CD4-positive, alpha-beta T cell treated with Interleukin-6 at 100 ng/mL for 8 hours (primary cell): ENCODE results near the gene CCDC93.
"Not testable (repeated sequence)": the region's sequence is repeated elsewhere in the genome, so short reads cannot be mapped to it uniquely, and the experiment has no call there.

ENCODE experiments used
- DNase-seq: peaks from one replicate; pipeline ENCODE4 v3.0.0-alpha.2; 2020; ENCODE audit warnings: mixed read lengths, low spot score

Gene CCDC93

DNA sequence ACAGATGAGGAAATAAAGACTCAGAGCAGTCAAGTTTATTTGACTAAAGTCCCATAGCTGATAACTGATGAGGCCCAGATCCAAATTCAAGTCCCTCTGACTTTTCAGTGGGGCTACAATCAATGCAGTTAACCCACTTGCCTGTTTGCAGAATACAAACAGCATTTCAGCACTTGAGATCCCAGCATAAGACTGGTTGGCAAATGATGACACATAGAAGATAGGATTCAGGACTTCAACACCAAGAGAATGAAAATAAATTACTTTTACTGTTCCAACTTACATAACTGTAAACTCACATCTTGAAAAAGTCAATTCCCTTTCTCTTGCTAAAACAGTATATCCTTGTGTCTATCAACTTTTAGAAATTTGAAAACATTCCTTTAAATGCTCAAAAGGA lies 61.2 kb downstream of the CCDC93 start:
- DNase-seq, result no peak

DNA sequence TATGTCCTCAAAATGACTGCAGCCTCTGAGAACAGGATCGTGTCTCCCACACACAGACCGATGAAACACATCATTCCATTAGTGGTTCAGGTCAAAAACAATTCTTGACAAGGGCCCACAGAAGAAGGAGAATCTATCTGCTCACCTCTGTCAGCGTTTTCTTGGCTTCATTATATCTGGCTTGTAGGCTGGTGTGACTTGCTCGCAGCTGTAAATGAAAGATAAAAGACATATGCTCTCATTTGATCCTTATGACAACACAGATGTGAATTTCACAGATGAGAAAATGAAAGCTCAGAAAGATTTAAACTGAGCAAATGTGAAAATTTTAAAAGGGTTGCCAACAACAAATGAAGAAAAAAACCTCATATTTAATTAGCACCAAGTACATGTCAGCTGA lies 61.6 kb downstream of the CCDC93 start:
- DNase-seq, result no peak

DNA sequence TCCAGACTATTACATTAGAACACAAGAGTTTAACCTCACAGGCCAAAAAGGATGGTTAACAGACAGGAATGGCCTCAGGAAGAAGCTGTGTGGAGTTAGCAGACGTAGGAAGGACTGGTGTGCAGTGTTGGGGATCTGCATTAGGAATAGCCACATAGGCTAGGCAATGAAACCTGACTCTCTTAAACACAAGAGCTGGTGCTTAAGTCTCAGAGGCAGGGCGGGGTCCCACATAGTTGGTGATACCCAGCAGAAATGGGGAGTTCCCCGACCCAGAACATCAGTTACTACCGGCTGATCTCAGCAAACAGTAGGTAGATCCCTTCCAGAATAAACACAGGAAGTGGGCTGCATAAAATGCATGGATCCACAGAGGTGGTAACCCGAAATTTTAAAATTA lies 64.1 kb downstream of the CCDC93 start:
- DNase-seq, result no peak

DNA sequence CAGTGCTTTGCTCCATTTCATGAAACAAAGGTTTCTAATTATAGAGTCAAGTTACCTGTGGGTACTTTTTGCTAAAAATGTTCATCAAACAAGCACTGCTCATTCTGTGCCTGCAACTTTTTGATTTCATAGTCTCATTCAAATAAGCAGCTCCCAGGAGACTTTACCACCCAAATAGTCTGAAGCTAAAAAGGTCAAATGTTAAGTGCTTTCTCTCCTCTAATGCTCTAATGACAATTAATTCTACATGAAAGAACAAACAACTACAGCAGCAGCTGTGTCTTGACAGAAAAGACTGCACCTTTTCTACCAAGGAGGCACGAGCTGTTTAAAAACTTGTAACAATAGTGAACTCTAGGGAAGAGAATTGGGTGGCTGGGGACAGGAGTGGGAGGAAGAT lies 65.3 kb downstream of the CCDC93 start:
- no peak for DNase-seq

DNA sequence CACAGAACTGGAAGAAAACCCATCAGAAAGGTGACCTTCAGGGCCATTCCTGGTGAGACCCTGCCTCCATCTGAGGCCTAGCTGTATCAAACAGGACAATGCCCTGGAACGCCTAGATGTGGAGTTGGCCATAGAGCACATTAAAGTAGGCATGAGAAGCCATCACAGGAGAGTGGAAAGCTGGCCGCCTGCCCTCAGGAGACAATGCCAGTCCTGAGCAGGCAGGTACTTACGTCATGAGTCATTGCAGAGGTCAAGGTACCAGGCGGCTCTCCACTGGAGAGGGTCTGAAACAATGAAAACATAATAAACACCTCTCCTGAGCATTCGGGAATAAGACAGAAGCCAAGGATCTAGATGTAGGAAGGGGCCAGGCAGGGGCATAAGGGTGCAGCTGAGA lies 68.6 kb downstream of the CCDC93 start:
- no peak for DNase-seq

DNA sequence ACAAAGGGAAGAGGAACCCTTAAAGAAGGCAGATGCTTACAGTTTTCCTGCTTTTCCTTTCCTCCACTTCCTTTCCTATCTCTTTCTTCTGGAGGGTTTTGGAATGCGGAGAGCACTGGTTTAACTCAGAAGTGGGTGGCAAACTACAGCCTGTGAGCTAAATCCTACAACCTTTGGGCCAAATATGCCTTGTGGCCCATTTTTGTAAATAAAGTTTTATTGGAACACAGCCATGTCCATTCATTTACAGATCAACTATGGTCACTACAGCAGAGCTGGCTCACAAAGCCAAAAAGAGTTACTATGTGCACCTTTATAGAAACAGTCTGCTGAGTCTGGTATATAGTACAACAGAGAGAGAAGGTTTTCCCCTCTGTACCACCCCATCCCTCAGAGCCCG lies 69.1 kb downstream of the CCDC93 start:
- DNase-seq, result no peak

DNA sequence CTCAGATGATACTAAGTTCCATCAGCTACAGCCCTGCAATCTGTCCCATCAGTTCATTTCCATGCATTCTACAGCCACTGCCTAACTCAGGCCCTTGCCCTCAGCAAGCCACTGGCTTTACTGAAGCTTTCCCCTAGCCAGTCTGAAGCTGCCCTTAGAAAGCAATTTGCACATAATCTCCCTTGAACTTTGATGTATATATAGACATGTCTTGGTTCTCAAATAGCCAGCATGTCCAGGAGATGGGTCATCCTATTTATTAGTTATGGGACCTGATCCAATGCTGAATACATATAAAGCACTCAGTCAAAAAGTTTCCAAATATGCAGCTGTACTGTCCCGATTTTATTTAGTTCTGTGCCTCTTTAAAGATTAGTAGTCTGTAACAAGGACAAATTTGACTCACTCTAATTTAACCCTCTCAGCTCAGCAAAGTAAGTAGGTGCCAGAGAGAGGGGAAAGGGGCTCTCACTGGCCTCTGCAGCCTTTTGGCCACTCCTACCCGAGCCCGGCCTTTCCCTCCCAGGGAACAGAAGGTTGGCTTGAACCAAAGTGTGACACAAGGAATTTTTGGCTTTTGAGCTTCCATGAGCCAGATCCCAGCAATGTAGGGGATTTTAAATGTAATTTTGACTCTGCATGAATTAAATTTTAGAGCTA lies 70.7 kb downstream of the CCDC93 start:
- DNase-seq, result no peak

DNA sequence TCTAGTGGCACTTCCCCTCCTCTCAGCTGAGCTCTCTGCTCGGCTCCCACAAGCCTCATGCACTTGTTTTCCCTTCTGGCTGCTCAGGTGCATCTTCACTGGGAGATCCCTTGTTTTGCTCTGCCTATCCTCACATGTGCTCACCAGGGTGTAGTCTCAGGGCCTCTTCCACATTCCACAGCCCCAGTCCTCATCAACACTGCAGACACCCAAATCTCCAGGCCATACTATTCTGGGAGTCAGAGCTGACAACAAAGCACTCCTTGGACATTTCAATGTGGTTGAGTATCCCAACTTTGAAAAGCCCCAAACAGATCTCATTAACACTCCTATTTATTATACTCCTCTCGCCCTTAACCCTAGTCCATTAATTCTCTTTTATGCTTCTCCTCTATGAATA lies 71.3 kb downstream of the CCDC93 start:
- no peak for DNase-seq

DNA sequence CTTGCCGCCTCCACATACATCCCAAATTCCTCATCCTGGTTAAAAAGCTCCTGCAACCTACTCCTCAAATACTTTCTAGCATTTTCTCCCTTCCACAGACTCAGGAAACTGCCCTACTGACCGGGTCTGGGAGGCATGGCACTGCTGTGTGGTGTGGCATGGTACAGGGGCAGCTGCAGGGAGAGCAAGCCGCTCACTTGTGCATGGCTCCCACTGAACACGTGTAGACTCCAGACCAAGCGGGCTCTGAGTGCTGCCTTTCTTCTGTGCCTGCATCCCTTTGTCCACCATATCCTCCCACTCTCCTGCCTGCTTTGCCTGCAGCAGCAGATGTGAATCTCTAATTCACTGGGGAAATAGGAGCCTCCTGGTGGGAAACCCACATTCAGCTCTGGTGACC lies 72.2 kb downstream of the CCDC93 start:
- DNase-seq, result no peak

DNA sequence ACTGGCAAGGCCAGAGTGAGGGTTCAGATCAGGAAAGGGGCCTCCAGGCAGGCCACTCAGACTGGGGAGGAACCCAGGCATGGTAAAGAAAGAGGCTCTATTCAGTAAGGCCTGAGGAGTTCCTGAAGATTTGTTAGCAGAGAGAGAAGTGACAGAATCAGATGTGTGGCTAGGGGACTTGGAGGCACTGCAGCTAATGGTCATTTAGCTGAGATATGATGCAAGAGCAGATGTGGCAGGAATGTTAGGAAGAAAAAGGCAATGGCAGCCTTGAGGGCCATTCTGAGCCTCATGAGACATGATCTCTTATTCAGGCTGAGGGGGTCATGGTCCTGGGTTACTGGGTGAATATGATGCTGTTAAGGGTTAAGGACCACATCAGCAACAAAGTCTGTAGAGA lies 73.4 kb downstream of the CCDC93 start:
- DNase-seq, result no peak

DNA sequence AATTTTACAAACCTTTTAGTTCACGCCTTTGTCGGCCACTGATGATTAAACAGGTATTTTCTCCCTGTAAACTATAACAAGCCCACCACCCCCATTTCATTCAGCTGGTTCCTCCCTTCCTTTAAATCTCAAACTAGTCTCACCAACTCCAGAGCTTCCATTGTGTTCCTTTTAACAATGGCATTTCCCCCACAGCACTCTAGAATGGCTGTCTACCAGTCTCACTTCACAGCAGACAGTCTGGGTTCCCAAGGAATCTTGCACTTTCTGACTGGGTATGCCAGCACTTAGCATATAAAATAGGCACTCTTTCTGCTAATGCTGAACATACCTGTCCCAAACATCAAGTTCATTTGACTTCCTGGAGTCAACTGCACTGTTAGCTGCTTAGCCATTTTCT lies 75.3 kb downstream of the CCDC93 start:
- DNase-seq, result no peak

DNA sequence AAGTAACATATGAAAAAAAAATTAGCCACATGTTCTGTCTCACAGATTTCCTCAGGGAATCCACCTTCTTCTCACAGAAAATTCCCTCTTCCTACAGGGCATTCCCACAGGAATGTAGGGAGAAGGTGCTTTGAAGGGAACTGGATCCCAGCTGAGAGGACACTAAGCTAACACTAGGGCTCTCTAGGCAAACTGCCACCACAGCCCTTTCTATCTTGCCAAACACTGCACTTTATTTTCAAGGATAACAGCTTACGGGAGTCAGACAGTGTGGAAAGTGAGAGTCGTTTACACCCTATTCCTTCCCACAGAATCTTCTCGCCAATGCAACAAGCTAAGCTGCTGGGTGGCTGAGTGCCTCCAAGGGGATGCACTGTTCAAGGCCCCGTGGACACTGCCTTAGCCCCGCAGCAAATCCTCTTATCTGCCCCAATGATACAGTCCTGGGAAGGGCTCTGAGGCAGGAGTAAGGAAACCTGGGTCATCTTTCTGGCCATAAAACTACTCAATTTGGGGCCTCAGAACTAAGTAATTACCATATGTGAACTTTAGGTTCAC lies 76.9 kb downstream of the CCDC93 start:
- DNase-seq, result no peak

DNA sequence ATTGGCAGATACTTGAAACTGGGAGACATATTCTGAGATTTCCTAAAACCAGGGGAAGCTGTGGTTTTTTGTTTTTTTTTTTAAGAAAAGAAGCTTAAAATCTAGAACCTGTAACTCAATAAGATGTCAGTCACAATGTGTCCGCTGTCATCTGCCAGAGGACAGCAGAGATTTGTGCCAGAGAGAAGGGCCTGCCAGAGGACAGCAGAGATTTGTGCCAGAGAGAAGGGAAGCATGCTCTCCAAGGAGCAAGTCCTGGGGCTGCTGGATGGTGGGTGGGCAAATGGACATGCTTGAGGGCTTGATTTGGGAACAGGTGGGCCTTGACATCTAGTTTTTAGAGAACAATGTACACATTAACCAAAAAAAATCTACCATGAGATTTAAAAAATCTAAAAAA lies 77.9 kb downstream of the CCDC93 start:
- no peak for DNase-seq

DNA sequence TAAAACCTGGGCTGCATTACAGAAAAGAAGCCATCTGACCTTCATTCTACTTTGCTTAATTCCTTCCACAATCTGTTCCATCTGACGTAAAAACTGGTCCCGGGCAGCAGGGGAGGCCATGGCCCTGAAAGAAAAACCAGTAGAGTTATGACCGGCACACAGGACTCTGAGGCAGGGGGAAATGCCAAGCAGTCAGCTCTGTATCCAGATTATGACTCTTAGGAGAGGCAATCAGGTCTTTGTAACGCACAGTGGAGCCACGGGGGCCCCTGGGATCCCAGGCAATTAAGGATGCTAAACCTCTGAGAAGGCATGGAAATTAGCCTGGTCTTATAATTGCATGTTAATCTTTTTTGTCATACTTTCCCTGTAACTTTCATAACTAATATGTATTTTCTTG lies 78.4 kb downstream of the CCDC93 start:
- no peak for DNase-seq

DNA sequence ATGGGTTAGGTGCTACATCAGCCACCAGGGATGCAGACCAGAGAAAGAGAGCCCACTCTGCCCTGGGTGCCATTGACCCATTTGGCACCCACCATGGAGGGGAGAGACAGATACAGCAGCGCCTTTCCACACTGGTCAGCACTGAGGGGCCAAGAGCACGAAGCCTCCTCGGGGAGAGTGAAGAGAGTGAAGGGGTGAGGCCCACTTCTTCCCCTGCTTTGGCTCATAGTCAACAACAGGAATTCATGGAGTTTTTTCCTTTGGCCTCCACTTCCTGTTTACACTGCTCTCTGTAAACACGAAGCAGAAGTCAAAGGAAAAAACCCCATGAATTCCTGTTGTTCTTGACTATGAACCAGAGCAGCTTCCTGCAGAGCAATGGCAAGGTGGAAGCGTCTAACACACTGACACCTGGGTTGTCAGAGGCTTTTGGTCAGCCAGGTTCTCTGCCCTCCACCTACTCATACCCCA lies 80.0 kb downstream of the CCDC93 start:
- DNase-seq, result no peak

DNA sequence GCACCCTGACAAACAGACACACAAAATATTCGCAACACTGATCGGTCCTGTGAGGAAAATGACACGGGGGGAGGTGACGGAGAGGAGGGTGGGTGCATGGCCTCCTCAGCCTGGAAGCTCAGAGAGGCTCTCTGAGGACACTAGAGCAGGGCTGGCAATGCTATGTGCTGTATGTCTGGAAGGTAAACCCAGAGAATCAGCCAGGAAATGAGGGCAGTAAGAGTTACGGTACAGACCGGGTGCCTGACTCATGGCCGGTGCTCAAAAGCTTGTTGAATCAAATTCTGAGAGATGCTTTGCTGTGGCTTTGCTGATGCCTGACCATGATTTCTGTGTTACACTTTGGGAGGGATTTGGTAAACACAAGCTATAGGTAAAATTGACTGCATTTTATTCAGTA lies 81.9 kb downstream of the CCDC93 start:
- DNase-seq, result no peak

DNA sequence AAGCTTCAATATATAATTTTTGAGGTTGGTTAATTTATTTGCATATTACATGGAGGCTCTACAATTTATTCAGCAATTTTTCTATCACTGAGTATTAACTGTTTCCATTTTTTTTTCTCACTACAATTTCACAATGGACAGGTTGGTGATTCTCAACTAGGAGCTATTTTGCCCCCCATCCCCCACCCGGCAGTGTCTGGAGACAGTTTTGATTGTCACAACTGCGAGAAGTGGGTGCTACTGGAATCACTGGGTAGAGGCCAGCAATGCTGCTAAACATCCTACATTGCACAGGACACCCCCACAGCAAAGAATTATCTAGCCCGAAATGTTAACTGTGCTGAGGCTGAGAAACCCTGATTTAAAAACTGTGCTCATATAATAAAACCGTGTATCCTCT lies 82.6 kb downstream of the CCDC93 start:
- DNase-seq, result no peak

DNA sequence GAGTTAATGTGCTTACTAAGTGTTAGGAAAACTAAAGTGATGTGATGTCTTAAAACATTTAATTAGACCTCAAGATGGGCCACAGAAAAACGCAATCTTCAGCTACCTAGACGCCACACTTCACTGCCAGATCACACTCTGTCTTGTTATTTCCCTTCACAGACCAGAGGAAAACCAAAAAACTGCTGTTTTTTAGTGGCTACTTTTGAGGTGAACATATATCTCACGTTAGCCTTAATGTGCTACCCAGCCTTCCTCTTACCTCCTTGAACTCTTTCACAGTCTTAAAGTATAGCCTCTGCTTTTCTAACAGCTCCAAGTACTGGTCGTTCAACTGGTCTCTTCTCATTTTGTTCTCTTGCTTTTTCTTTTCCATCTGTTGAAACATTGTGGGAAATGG lies 83.1 kb downstream of the CCDC93 start:
- DNase-seq, result no peak

DNA sequence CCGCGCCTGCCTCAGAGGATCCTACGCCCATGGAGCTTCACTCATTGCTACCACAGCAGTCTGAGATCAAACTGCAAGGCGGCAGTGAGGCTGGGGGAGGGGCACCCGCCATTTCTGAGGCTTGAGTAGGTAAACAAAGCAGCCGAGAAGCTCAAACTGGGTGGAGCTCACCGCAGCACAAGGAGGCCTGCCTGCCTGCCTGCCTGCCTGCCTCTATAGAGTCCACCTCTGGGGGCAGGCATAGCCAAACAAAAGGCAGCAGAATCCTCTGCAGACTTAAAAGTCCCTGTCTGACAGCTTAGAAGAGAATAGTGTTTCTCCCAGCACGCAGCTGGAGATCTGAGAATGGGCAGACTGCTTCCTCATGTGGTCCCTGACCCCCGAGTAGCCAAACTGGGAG lies 90.4 kb downstream of the CCDC93 start:
- not testable (repeated sequence) for DNase-seq

DNA sequence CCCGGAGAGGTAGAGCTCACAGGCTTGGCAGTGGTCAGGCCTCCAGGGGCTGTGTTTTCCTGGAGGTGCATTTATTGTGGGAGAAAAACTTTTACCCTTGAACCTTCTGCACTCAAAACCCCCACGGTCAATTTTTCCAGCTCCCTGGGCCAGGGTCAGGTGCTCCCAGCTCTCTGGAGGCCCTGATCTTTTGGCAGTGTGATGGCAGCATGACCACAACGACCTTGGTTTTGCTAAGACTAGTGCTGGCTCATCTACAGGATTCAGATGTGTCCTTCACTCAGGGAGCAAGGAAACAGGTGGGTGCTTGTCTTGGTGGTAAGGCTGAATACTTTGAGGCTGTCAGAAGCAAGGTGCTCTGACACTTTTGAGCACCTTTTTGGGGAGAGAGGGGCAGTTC lies 92.3 kb downstream of the CCDC93 start:
- no peak for DNase-seq

DNA sequence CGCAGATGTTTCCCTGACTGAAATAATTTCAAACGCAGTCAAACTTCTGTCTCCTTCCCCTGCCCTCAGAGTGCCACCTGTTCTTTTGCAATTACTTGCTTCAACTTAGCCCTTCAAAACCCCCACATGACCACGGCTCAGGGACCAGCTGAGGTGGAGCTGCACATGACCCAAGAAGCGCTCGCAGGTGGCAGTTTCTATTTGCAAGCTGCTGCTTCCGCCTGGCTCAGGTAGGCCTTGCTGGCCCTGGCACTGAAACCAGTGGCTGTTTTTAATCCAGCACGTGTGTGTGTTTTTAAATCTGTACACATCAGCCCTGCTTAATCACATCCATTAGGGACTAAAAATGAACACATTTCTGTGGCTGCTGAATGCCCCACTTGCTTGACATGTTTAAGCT lies 95.3 kb downstream of the CCDC93 start:
- no peak for DNase-seq

DNA sequence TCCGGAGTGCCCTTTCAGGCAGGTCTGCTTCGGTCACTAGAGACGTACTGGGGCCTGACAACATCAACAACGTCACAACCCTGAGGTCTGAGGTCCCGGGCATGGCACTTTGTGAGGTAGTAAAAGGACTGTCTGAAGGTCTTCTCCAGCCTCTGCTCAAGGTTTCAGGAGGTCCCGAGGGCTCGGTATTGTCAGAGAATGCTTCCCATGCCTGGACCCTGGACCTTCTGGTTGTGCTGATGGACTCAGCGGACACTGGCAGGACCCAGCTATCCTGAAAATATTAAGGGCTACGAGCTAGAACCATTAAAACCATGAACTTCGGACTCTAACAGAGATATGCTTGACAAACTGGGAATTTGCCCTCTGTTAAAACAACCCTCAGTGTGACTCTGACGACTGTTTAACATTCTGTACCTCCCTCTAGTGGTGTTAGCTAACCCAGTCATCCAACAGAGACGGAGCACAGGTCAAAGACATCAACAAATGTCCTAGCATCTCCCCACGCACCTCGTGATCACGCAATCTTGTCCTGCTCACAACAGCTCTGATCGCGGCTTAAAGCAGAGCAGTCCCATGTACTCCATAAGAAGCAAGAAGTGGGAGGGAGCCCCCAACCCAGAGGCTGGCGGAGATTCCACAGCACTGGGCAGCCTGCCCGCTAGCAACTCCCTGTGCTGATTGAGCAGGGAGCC lies 96.5 kb downstream of the CCDC93 start:
- no peak for DNase-seq

DNA sequence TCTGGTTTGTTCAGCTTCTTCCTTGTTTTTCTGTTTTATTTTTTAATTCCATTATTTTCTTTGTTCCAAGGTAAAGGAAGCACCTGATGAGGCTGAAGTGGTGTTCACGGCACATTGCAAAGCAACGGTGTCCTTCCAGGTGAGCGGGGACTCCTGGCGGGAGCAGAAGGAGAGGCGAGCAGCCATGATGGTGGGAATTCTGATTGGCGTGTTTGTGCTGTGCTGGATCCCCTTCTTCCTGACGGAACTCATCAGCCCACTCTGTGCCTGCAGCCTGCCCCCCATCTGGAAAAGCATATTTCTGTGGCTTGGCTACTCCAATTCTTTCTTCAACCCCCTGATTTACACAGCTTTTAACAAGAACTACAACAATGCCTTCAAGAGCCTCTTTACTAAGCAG lies 110.9 kb downstream of the CCDC93 start:
- DNase-seq, result no peak

DNA sequence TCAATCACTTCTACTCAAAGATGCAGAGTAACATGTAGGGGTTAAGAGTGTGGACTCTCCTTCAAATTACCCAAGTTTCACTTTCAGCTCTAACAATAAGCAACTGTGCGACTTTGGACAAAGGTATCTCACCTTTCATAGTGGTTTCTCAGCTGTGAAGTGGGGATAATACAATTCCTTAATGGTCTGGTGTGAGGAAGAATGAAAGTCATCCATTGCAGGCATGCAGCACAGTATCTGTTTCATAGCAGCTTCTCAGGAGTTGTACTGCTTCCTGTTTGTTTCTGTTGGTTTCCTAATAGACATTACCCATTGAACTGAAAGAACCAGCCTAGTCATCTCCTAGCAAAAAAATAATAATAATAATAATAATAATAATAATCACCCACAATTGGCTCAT lies 125.0 kb downstream of the CCDC93 start:
- no peak for DNase-seq
